ENCODE measurements around the gene EPHA2. TPM values are rescaled to one million over a fixed set of nuclear protein-coding genes. Genes with fewer than 3 reads are reported as not detected.
A peak's percentile ranks its signal among the peaks of the same experiment; 100 is the strongest.

Gene EPHA2
- total and polyA plus RNA-seq, 2 experiments from 2014 or later, result 7.5 to 51.2 TPM

- DNase-seq (ENCODE audit: low spot score), result no peak
- H3K4me1 Mint-ChIP-seq, result peaks cover 7% of the 10 kb centered on the region
- ATAC-seq, result no peak
- peaks cover 9% of the 10 kb centered on the region; the same call in 1 of the 2 replicates for H4K20me1 ChIP-seq (replicated peaks; ENCODE audit: insufficient read depth)
- H3K27me3 Mint-ChIP-seq (ENCODE audit: insufficient read depth, low read depth, poor library complexity), result peaks cover 5% of the 10 kb centered on the region
- no peak overlapping the region for H3K4me2 ChIP-seq
- H3K27ac Mint-ChIP-seq, result peak overlapping the region; percentile 48; the same call in 1 of the 2 replicates
- H3K27ac ChIP-seq (ENCODE audit: low read depth), result no peak overlapping the region
- no peak overlapping the region for H2AFZ ChIP-seq
- H3K9me3 Mint-ChIP-seq, result no peaks in the 10 kb centered on the region
- 0 out of 2 replicates have a peak, but pooled peaks cover 2% of the 10 kb centered on the region for H3K4me1 ChIP-seq (ENCODE audit: insufficient read depth)
- peaks cover 11% of the 10 kb centered on the region for H3K79me2 ChIP-seq (replicated peaks; ENCODE audit: insufficient read depth)
- no peaks in the 10 kb centered on the region; the same call in 1 of the 2 replicates for H3F3A ChIP-seq (replicated peaks; ENCODE audit: low read depth)
- no peaks in the 10 kb centered on the region for H3K9me2 ChIP-seq (ENCODE audit: insufficient read depth)
- H3K4me3 ChIP-seq, result no peak overlapping the region
- peaks cover 20% of the 10 kb centered on the region for H3K36me3 ChIP-seq (ENCODE audit: insufficient read depth)
- H3K36me3 Mint-ChIP-seq (ENCODE audit: low read depth), result peaks cover 78% of the 10 kb centered on the region
- TF ChIP-seq NANOG (IDR thresholded peaks at IDR 0.05; ENCODE audit: borderline replicate concordance) (no peak), ZNF114 (CRISPR knock-in tag; IDR thresholded peaks at IDR 0.05) (no peak), ZNF331 (CRISPR knock-in tag; IDR thresholded peaks at IDR 0.05; ENCODE audit: low read depth) (no peak), POLR2AphosphoS5 (IDR thresholded peaks at IDR 0.05; ENCODE audit: low read depth) (no peak), ZNF462 (CRISPR knock-in tag; IDR thresholded peaks at IDR 0.05) (no peak), EZH2 (IDR thresholded peaks at IDR 0.05; ENCODE audit: low read depth, unreplicated experiment) (no peak)
- H3K27me3 ChIP-seq (ENCODE audit: insufficient read depth), result no peaks in the 10 kb centered on the region
- H3K4me3 Mint-ChIP-seq, result no peak overlapping the region
Observed at GRCh38 chr1:16134906-16135305, 21.0 kb downstream of the EPHA2 start.

All from GM23338 (cell line).